MM.1S (cell line): ENCODE measurements around the gene TMEM233.

Source experiments
- DNase-seq: peaks from one replicate; pipeline ENCODE4 v3.0.0-alpha.2; 2015
- H2AFZ ChIP-seq: fragments of 300-600 bp; sonication (generic); 2 replicates; pipeline ENCODE4 v1.6.0; 2016; ENCODE audit warnings: antibody characterized with exemption, low read length
- H3F3A ChIP-seq: fragments of 300-600 bp; sonication (generic); 2 replicates; pipeline ENCODE4 v1.6.1; 2016; ENCODE audit warnings: mild to moderate bottlenecking, antibody characterized with exemption, low read length, moderate library complexity, mixed read lengths; ENCODE audit not compliant: insufficient read depth
- H3K27ac ChIP-seq: fragments of 300-600 bp; sonication (generic); 2 replicates; pipeline ENCODE4 v1.5.1; 2016; ENCODE audit warnings: mild to moderate bottlenecking, low read length
- H3K27me3 ChIP-seq: fragments of 300-600 bp; sonication (generic); replicated peaks from 2 replicates; pipeline ENCODE4 v1.6.0; 2016; ENCODE audit warnings: low read length; ENCODE audit not compliant: insufficient read depth
- H3K36me3 ChIP-seq: fragments of 300-600 bp; sonication (generic); replicated peaks from 2 replicates; pipeline ENCODE4 v1.6.1; 2016; ENCODE audit warnings: mild to moderate bottlenecking, low read length, mixed read lengths; ENCODE audit not compliant: insufficient read depth
- H3K4me1 ChIP-seq: fragments of 300-600 bp; sonication (generic); 2 replicates; pipeline ENCODE4 v1.6.1; 2016; ENCODE audit warnings: low read length, mixed read lengths
- H3K4me2 ChIP-seq: fragments of 300-600 bp; sonication (generic); 2 replicates; pipeline ENCODE4 v1.6.0; 2016; ENCODE audit warnings: low read depth, low read length
- H3K4me3 ChIP-seq: fragments of 300-600 bp; sonication (generic); 2 replicates; pipeline ENCODE4 v1.5.1; 2016; ENCODE audit warnings: low read length, mixed read lengths
- H3K79me2 ChIP-seq: fragments of 300-600 bp; sonication (generic); 2 replicates; pipeline ENCODE4 v1.6.1; 2016; ENCODE audit warnings: mixed run types, low read length, mixed read lengths
- H3K9ac ChIP-seq: fragments of 300-600 bp; sonication (generic); 2 replicates; pipeline ENCODE4 v1.6.1; 2016; ENCODE audit warnings: low read length, mixed read lengths
- H3K9me2 ChIP-seq: fragments of 300-600 bp; sonication (generic); replicated peaks from 2 replicates; pipeline ENCODE4 v1.6.1; 2016; ENCODE audit warnings: mild to moderate bottlenecking, low read length, mixed read lengths; ENCODE audit not compliant: insufficient read depth
- H3K9me3 ChIP-seq: fragments of 300-600 bp; sonication (generic); replicated peaks from 2 replicates; pipeline ENCODE4 v1.6.1; 2016; ENCODE audit warnings: mild to moderate bottlenecking, low read length, mixed read lengths; ENCODE audit not compliant: insufficient read depth
- H4K20me1 ChIP-seq: fragments of 300-600 bp; sonication (generic); 2 replicates; pipeline ENCODE4 v1.6.1; 2016; ENCODE audit warnings: mild to moderate bottlenecking, low read length, moderate library complexity, mixed read lengths; ENCODE audit not compliant: insufficient read depth
- CTCF ChIP-seq: fragments of 300-600 bp; sonication (generic); IDR thresholded peaks from 2 replicates; pipeline ENCODE4 v1.5.1; 2016; ENCODE audit warnings: antibody characterized with exemption, low read length, mixed read lengths
- EZH2 ChIP-seq: fragments of 300-600 bp; sonication (generic); optimal IDR thresholded peaks from 2 replicates; pipeline ENCODE3; 2017; ENCODE audit warnings: low read depth, mild to moderate bottlenecking, antibody characterized with exemption, low read length, mixed read lengths
- EZH2phosphoT487 ChIP-seq: fragments of 300-600 bp; sonication (generic); IDR thresholded peaks from 2 replicates; pipeline ENCODE4 v1.6.1; 2018; ENCODE audit warnings: antibody characterized with exemption, low read length

TMEM233 gene

DNA sequence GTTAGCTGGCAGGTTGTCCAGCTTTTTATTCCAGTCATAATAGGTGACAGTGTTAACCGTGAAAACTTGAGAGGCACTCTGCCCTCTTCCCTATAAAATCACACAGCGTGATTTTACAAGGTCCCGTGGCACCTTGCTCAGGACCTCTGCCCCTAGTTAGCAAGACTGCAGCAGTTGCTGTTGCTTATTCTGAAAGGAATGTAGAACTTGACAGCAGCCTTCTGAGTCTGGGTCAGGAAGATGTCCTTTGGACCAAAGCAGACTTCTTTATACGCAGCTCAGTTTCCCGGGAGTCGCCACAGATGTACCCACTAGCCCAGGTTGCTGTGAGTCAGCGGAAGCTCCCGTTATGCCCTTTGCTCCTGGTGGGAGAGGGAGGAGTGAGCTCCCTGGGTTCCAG lies 87.5 kb downstream of the TMEM233 start:
- Histone ChIP-seq H3K4me2 (no peak overlapping the region), H2AFZ (no peak overlapping the region), H3K36me3 (no peaks in the 10 kb centered on the region), H3F3A (0 out of 2 replicates have a peak, but pooled peaks cover 3% of the 10 kb centered on the region), H3K9me3 (no peaks in the 10 kb centered on the region), H3K4me1 (0 out of 2 replicates have a peak, but pooled peaks cover 4% of the 10 kb centered on the region), H3K79me2 (no peaks in the 10 kb centered on the region), H3K4me3 (no peak overlapping the region), H3K9ac (no peak overlapping the region), H3K9me2 (no peaks in the 10 kb centered on the region), H3K27me3 (no peaks in the 10 kb centered on the region), H3K27ac (no peak overlapping the region), H4K20me1 (no peaks in the 10 kb centered on the region)
- no peak for DNase-seq
- TF ChIP-seq EZH2phosphoT487 (no peak), CTCF (no peak), EZH2 (no peak)

- H3K9me2 ChIP-seq = no peaks in the 10 kb centered on the region
- no peak overlapping the region for H3K9ac ChIP-seq
- H3K27me3 ChIP-seq = no peaks in the 10 kb centered on the region
- 0 out of 2 replicates have a peak, but pooled peaks cover 4% of the 10 kb centered on the region for H3K4me1 ChIP-seq
- no peaks in the 10 kb centered on the region for H3K36me3 ChIP-seq
- H3K9me3 ChIP-seq = no peaks in the 10 kb centered on the region
- DNase-seq = no peak
- H3K4me2 ChIP-seq = no peak overlapping the region
- no peaks in the 10 kb centered on the region for H4K20me1 ChIP-seq
- no peaks in the 10 kb centered on the region for H3K79me2 ChIP-seq
- 0 out of 2 replicates have a peak overlapping the region, but pooled peaks have one; percentile 4 for H3K27ac ChIP-seq
- TF ChIP-seq CTCF = no peak
- no peak for TF ChIP-seq EZH2phosphoT487
- no peak for TF ChIP-seq EZH2
- H2AFZ ChIP-seq = no peak overlapping the region
- H3F3A ChIP-seq = 0 out of 2 replicates have a peak, but pooled peaks cover 3% of the 10 kb centered on the region
- H3K4me3 ChIP-seq = no peak overlapping the region
These were observed 88.4 kb downstream of the TMEM233 start for GRCh38 chr12:119681728-119682638.

DNA sequence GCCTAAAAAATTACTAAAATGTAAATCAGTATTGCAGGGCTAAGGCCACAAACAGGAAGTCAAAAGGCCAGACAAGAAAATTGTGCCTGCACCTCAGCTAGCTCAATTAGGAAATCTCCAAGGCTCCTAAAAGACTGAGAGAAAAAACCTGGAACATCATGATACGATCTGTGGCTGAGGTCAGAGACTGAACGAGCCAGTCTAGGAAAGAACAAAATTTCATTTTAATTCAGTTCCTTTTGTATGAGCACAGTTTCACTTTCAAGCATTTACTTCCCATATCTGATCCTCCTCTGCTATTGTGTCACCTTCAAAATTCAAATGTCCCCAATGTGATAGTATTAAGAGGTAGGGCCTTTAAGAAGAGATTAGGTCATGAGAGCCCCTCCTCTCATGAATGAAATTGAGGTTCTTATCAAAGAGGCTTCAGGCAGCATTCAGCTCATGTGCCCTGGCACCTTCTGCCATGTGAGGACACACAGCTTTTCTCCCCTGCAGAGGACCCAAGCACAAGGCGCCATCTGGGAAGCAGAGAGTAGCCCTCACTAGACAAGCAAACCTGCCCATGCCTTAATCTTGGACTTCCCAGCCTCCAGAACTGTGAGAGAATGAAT lies 89.2 kb downstream of the TMEM233 start:
- H3K9ac ChIP-seq = no peak overlapping the region
- H3K4me1 ChIP-seq = 0 out of 2 replicates have a peak, but pooled peaks cover 4% of the 10 kb centered on the region
- H3K27me3 ChIP-seq = no peaks in the 10 kb centered on the region
- H3K27ac ChIP-seq = peak overlapping the region; percentile 4; the same call in 1 of the 2 replicates
- no peaks in the 10 kb centered on the region for H4K20me1 ChIP-seq
- no peak for TF ChIP-seq EZH2phosphoT487
- no peak for TF ChIP-seq EZH2
- TF ChIP-seq CTCF = no peak
- 0 out of 2 replicates have a peak, but pooled peaks cover 3% of the 10 kb centered on the region for H3F3A ChIP-seq
- no peaks in the 10 kb centered on the region for H3K9me3 ChIP-seq
- H3K9me2 ChIP-seq = no peaks in the 10 kb centered on the region
- no peak overlapping the region for H3K4me2 ChIP-seq
- H3K4me3 ChIP-seq = no peak overlapping the region
- no peaks in the 10 kb centered on the region for H3K79me2 ChIP-seq
- H2AFZ ChIP-seq = no peak overlapping the region
- no peaks in the 10 kb centered on the region for H3K36me3 ChIP-seq
- DNase-seq = no peak
